T-helper 1 cell treated with Interleukin-12 subunit alpha and Interleukin-12 subunit beta and Interleukin-4 antibody, amounts not matched to agents 30 ng/mL and 1 ng/mL, for 36 hours (primary cell): ENCODE data around the gene PAK3. TPM values are rescaled to one million over a fixed set of nuclear protein-coding genes. Genes with fewer than 3 reads are reported as not detected.

Experiments used
- intact Hi-C: fragments of 100-400 bp; cut with micrococcal nuclease; formaldehyde crosslinking; loops from one replicate; pipeline ENCODE4 v1.15.1; 2024
- total RNA-seq: library from RNA; stranded (reverse); gene quantifications from 2 replicates; pipeline ENCODE4 v1.2.3, GENCODE V29; 2022

PAK3 gene
- total RNA-seq, 1 donor from 2014 or later = 0.42 TPM

- intact Hi-C loops = no loop called here
Measured at GRCh38 chrX:111257733-111258132, 161.7 kb downstream of the PAK3 start.

GRCh38 chrX:111259559-111259958, 163.6 kb downstream of the PAK3 start:
- intact Hi-C loops = no loop called here

DNA sequence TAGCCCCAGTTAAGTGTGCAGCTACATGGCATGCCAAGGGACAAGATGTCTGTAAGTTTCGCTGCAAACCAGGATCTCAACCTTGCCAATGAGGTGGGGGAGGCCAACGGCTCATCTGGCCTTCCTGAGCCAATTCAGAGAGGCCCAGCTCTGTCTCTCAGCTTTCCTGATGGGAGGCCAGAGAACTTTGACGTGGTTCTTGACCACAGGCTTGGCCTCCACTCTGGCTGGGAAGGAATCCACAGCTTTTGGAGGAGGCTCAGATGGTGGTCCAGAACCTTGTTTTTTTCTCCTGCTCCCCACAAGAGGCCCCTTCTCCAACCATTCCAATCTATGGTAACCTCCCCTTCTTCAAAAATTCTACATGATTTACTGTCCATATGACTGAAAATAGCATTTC, 164.5 kb downstream of the PAK3 start:
- intact Hi-C loops = no loop called here

DNA sequence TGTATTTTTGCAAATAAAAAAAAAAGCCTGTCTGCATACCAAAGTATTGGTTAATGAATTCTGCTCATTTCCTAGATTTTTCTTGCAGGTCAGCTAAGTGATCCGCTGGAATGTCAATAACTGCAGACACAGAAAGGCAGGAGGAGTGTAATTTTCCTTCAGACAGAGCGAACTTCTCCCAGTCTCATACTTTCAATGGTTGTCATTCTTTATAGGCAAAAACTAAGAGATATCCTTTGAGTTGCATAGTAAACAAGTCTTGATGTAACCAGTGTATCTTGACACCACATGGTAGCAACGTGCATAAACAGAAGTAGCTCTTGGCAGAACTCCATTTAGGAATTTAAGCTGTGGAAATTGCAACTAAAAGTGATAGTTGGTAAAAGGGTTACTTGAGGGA, 166.1 kb downstream of the PAK3 start:
- intact Hi-C loops = no loop called here

DNA sequence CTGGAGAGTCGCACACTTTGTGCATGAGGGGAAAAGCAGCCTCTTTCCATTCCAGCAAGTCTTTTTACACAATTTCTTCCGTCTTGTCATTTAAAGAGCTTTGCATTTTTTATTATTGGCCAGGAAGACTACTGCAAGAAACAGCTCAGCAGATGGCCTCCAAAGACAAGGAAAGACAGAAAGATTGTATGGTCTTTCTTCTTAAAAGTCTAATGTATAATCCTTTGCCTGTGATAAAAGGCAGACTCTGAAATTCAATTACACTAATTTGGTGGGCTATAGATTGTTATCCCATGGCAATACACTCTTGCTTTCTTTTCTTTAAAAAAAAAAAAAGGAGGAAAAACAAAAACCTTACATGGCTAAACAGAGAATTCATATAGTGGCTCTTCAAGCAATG, 168.4 kb downstream of the PAK3 start:
- intact Hi-C loops = no loop called here

- intact Hi-C loops = no loop called here
Measured at GRCh38 chrX:111265486-111265885, 169.5 kb downstream of the PAK3 start.

- intact Hi-C loops = no loop called here
Measured at GRCh38 chrX:111268506-111268905, 172.5 kb downstream of the PAK3 start.

DNA sequence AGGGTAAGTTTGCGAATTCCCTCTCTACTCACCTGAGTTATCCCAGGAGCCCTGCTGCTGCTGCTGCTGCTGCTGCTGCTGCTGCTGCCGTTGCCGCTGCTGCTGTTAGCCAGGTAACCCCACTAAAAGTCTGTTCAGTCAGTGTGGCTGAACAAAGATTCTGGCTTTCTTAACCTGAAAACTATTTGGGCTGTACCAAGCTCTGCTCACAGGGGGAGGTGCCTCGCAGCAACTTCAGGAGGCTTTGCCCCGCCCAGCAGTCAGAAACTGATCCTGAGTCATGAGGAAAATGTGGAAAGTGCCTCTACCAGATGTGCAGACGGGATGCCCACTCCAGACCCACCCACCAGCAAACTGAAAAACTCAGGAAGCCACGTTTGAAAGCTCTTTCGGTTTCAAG, 174.3 kb downstream of the PAK3 start, which contains the start of gene CAPN6:
Gene CAPN6 (minus strand): TSS at position 145 of the 400 bp plus-strand sequence. CDS start 6,547 bp downstream, outside the sequence.
- intact Hi-C loops = no loop called here

Other genes starting within 250 kb of the PAK3 start
- gene CAPN6, start 174.3 kb downstream of the PAK3 start, total RNA-seq = not detected in 2 replicates